ENCODE measurements around the gene POLR3GL.

The POLR3GL gene

GRCh38 chr1:145977016-145977415 is 12.5 kb downstream of the POLR3GL start:
- H3K4me3 ChIP-seq (ENCODE audit: extremely low read depth, insufficient read depth, low read length, poor library complexity, severe bottlenecking), result no peak overlapping the region
- no peaks in the 10 kb centered on the region for H3K36me3 ChIP-seq (ENCODE audit: control insufficient read depth, insufficient read depth, low read length)
- H3K9me3 ChIP-seq (ENCODE audit: control insufficient read depth, low read length), result no peaks in the 10 kb centered on the region
- peaks cover 37% of the 10 kb centered on the region for H3K4me1 ChIP-seq (ENCODE audit: control insufficient read depth, insufficient read depth, low read length, poor library complexity, severe bottlenecking)
- 79 to 81% methylated on average over 4 to 5 of the region's 5 CpGs for WGBS, 2 experiments (ENCODE audit: insufficient coverage in 2 of 2)
- no peak overlapping the region for H3K27ac ChIP-seq (ENCODE audit: low read depth, low read length, severe bottlenecking)

DNA sequence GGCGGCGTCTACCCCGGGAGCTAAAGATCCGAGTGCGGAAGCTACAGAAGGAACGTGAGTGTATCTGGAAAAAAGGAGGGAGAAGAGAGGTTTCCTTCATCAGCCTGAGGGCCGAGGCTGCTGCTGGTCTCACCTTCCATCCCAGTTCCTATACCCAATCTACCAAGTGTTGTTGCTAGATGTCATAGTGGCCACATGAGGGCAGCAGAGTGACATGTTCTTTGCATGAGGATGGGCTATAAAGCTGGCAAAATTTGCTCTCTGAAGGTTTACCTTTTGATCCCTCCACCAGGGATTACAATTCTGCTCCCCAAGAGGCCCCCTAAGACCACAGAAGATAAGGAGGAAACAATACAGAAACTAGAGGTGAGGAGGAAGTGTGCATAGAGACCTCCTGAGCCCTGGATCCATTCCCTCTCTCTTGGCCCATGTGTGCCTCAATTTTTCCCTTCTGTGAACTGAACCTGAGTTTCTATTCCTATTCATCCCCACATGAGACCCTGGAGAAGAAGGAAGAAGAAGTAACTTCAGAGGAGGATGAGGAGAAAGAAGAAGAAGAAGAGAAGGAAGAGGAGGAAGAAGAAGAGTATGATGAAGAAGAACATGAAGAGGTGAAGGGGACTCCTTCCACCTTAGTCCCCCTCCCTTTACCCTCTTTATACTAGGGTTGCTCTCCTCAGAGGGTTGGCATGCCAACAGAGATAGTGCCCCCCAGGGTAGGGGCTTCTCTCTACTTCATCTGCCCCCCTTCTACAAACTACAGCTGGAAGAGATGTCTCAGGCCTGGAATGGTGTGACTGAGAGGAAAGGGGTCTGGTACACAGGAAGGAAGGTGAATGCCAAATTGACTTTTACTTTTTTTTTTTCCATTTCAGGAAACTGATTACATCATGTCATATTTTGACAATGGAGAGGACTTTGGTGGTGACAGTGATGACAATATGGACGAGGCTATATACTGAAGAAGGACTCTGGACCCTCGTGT is 13.3 kb downstream of the POLR3GL start:
- Histone ChIP-seq H3K9me3 (ENCODE audit: control insufficient read depth, low read length) (no peaks in the 10 kb centered on the region), H3K36me3 (ENCODE audit: control insufficient read depth, insufficient read depth, low read length) (no peaks in the 10 kb centered on the region), H3K4me3 (ENCODE audit: extremely low read depth, insufficient read depth, low read length, poor library complexity, severe bottlenecking) (no peak overlapping the region), H3K4me1 (ENCODE audit: control insufficient read depth, insufficient read depth, low read length, poor library complexity, severe bottlenecking) (peaks cover 43% of the 10 kb centered on the region), H3K27ac (ENCODE audit: low read depth, low read length, severe bottlenecking) (peak overlapping the region; percentile 99)
- 80% methylated on average over 1 of the region's 9 CpGs; no CpG with 5 or more reads in 1 of the 2 experiments for WGBS, 2 experiments (ENCODE audit: insufficient coverage in 2 of 2)

DNA sequence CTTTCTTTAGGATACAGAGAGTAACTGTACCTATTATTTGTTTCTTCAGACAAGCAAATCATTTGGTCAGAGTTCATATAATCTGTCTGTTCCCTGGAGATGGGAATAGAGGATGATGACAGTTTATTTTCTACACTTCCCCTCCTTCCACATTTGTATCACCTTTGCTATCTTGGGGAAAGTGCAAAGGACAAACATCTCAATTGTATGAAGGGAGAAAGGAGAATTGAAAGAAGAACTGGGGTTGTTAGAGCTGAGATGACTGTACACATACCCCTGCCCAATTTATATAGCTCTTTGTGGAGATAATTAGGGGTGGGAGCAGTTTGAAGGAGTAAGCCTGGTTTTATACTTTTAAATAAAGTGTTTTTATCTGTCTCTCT is 14.0 kb downstream of the POLR3GL start:
- Histone ChIP-seq H3K4me1 (ENCODE audit: control insufficient read depth, insufficient read depth, low read length, poor library complexity, severe bottlenecking) (peaks cover 46% of the 10 kb centered on the region), H3K9me3 (ENCODE audit: control insufficient read depth, low read length) (no peaks in the 10 kb centered on the region), H3K4me3 (ENCODE audit: extremely low read depth, insufficient read depth, low read length, poor library complexity, severe bottlenecking) (no peak overlapping the region), H3K36me3 (ENCODE audit: control insufficient read depth, insufficient read depth, low read length) (no peaks in the 10 kb centered on the region), H3K27ac (ENCODE audit: low read depth, low read length, severe bottlenecking) (peak overlapping the region; percentile 99)

DNA sequence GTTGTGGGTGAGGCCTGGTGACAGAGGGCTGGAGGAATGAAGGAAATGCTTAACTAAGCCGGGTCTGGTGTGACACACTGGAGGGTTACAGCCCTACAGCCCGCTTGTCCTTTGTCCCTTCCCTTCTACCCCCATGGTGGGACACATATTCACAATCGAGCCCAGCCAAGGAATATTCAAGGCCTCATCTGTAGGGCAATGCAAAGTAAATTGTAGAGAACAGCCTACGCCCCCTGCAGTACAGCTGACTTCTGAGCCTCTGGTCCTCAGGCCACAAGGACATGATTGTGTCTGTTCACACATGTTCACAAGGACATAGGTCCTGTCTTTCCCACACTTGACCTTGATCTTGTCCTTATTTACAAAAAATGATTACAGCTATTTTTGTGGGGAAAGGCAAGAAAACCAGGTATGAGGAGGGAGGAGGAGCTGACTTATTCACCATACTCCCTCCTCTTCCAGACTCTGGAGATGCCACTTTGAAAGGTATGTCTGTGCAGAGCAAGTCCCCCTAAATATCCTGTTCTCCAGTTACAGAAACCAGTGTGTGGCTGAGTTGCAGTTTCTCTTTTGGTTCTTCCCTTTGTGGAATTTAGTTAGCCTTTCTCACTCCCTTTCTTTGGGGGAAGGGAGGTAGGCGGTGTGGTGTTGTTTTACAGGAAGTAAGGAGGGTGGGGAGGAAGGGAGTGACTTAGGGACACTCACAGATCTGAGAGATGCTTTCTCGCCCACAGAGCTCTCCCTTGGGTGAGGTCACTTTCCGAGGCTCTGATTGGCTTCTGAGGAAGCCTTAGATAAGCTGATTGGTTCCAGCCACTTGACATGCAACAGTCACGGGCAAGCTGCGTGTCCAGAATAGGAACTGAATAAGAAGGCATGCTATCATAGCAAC is 14.6 kb downstream of the POLR3GL start:
- Histone ChIP-seq H3K4me3 (ENCODE audit: extremely low read depth, insufficient read depth, low read length, poor library complexity, severe bottlenecking) (peak overlapping the region; percentile 18), H3K36me3 (ENCODE audit: control insufficient read depth, insufficient read depth, low read length) (no peaks in the 10 kb centered on the region), H3K27ac (ENCODE audit: low read depth, low read length, severe bottlenecking) (peak overlapping the region; percentile 99), H3K4me1 (ENCODE audit: control insufficient read depth, insufficient read depth, low read length, poor library complexity, severe bottlenecking) (peaks cover 52% of the 10 kb centered on the region), H3K9me3 (ENCODE audit: control insufficient read depth, low read length) (no peaks in the 10 kb centered on the region)
- WGBS, 2 experiments (ENCODE audit: insufficient coverage in 2 of 2), result 9 to 11% methylated on average over 6 to 7 of the region's 9 CpGs

GRCh38 chr1:145979746-145980456 is 15.4 kb downstream of the POLR3GL start:
- Histone ChIP-seq H3K27ac (ENCODE audit: low read depth, low read length, severe bottlenecking) (peak overlapping the region; percentile 99), H3K36me3 (ENCODE audit: control insufficient read depth, insufficient read depth, low read length) (no peaks in the 10 kb centered on the region), H3K4me3 (ENCODE audit: extremely low read depth, insufficient read depth, low read length, poor library complexity, severe bottlenecking) (peak overlapping the region; percentile 18), H3K4me1 (ENCODE audit: control insufficient read depth, insufficient read depth, low read length, poor library complexity, severe bottlenecking) (peaks cover 56% of the 10 kb centered on the region), H3K9me3 (ENCODE audit: control insufficient read depth, low read length) (no peaks in the 10 kb centered on the region)
- 47 to 88% methylated on average over 4 to 5 of the region's 7 CpGs for WGBS, 2 experiments (ENCODE audit: insufficient coverage in 2 of 2)

DNA sequence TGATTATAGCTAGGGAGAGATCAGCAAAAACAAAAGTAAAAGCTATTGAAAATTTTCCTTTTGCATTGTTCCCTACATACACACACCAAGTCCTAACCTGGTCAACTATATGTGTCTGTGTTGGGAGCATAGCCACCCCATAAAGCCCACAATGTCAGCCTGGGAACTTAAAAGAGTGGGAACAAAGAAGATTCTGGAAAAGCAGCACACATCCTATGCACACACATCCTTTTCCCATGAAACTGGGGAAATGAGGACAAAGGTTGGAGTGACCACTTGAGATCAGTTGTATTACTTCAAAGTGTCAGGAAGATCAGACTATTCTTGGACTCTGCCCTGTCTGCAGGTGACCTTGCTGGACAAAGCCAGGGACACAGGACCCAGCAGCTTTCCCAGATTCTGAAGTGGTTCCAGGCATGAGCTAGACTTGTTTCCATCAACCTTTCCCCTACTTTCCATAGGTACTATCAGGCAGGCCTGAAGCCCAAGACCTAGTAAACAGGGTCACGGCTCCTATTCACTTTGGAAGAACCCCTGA is 16.0 kb downstream of the POLR3GL start:
- H3K4me3 ChIP-seq (ENCODE audit: extremely low read depth, insufficient read depth, low read length, poor library complexity, severe bottlenecking), result no peak overlapping the region
- H3K36me3 ChIP-seq (ENCODE audit: control insufficient read depth, insufficient read depth, low read length), result no peaks in the 10 kb centered on the region
- peaks cover 59% of the 10 kb centered on the region for H3K4me1 ChIP-seq (ENCODE audit: control insufficient read depth, insufficient read depth, low read length, poor library complexity, severe bottlenecking)
- 100% methylated on average over 1 of the region's 1 CpG for WGBS, 2 experiments (ENCODE audit: insufficient coverage in 2 of 2)
- no peaks in the 10 kb centered on the region for H3K9me3 ChIP-seq (ENCODE audit: control insufficient read depth, low read length)
- H3K27ac ChIP-seq (ENCODE audit: low read depth, low read length, severe bottlenecking), result peak overlapping the region; percentile 99

GRCh38 chr1:145982010-145982723 is 17.7 kb downstream of the POLR3GL start:
- Histone ChIP-seq H3K4me1 (ENCODE audit: control insufficient read depth, insufficient read depth, low read length, poor library complexity, severe bottlenecking) (peaks cover 73% of the 10 kb centered on the region), H3K27ac (ENCODE audit: low read depth, low read length, severe bottlenecking) (peak overlapping the region; percentile 29), H3K4me3 (ENCODE audit: extremely low read depth, insufficient read depth, low read length, poor library complexity, severe bottlenecking) (no peak overlapping the region)

GRCh38 chr1:145983206-145983675 is 18.8 kb downstream of the POLR3GL start:
- H3K4me1 ChIP-seq (ENCODE audit: control insufficient read depth, insufficient read depth, low read length, poor library complexity, severe bottlenecking), result peaks cover 63% of the 10 kb centered on the region
- H3K27ac ChIP-seq (ENCODE audit: low read depth, low read length, severe bottlenecking), result no peak overlapping the region
- no peak overlapping the region for H3K4me3 ChIP-seq (ENCODE audit: extremely low read depth, insufficient read depth, low read length, poor library complexity, severe bottlenecking)
- no peaks in the 10 kb centered on the region for H3K36me3 ChIP-seq (ENCODE audit: control insufficient read depth, insufficient read depth, low read length)
- H3K9me3 ChIP-seq (ENCODE audit: control insufficient read depth, low read length), result no peaks in the 10 kb centered on the region
- 100% methylated on average over 1 of the region's 1 CpG; no CpG with 5 or more reads in 1 of the 2 experiments for WGBS, 2 experiments (ENCODE audit: insufficient coverage in 2 of 2)

More at GRCh38 chr1:145982010-145982723, 17.7 kb downstream of the POLR3GL start:
- Histone ChIP-seq H3K9me3 (ENCODE audit: control insufficient read depth, low read length) (no peaks in the 10 kb centered on the region), H3K36me3 (ENCODE audit: control insufficient read depth, insufficient read depth, low read length) (no peaks in the 10 kb centered on the region)
- 90 to 99% methylated on average over 4 to 6 of the region's 6 CpGs for WGBS, 2 experiments (ENCODE audit: insufficient coverage in 2 of 2)

- Histone ChIP-seq H3K4me3 (ENCODE audit: extremely low read depth, insufficient read depth, low read length, poor library complexity, severe bottlenecking) (no peak overlapping the region), H3K9me3 (ENCODE audit: control insufficient read depth, low read length) (no peaks in the 10 kb centered on the region), H3K27ac (ENCODE audit: low read depth, low read length, severe bottlenecking) (peak overlapping the region; percentile 75), H3K4me1 (ENCODE audit: control insufficient read depth, insufficient read depth, low read length, poor library complexity, severe bottlenecking) (peaks cover 58% of the 10 kb centered on the region), H3K36me3 (ENCODE audit: control insufficient read depth, insufficient read depth, low read length) (no peaks in the 10 kb centered on the region)
- WGBS, 2 experiments (ENCODE audit: insufficient coverage in 2 of 2), result 92 to 97% methylated on average over 5 to 8 of the region's 12 CpGs
These were observed 19.7 kb downstream of the POLR3GL start for GRCh38 chr1:145983960-145984830.

Data from mesodermal cell (in vitro differentiated cells).